Transverse colon (tissue), 4 donors: ENCODE results near the gene CXorf51B. TPM values are rescaled to one million over a fixed set of nuclear protein-coding genes. Genes with fewer than 3 reads are reported as not detected.
"Not testable (repeated sequence)": the region's sequence is repeated elsewhere in the genome, so short reads cannot be mapped to it uniquely, and the experiment has no call there.

ENCODE experiments used
- DNase-seq: peaks from one replicate; pipeline ENCODE4 v3.0.0-alpha.2; 2019
- H3K27ac ChIP-seq, 4 donors: fragments of 200-600 bp; sonication (generic); 2 replicates each; pipeline ENCODE4 v1.5.1; 2016 to 2018; ENCODE audit warnings: inconsistent platforms in 4 of 4
- H3K27me3 ChIP-seq: fragments of 200-600 bp; sonication (generic); 2 replicates; pipeline ENCODE4 v1.5.1; 2017; ENCODE audit warnings: inconsistent platforms
- H3K36me3 ChIP-seq, 4 donors: fragments of 200-600 bp; sonication (generic); 2 replicates each; pipeline ENCODE4 v1.5.1; 2017 to 2019; ENCODE audit warnings: inconsistent platforms in 4 of 4
- H3K4me1 ChIP-seq, 4 donors: fragments of 200-600 bp; sonication (generic); 2 replicates each; pipeline ENCODE4 v1.5.1; 2017 to 2020; ENCODE audit warnings: inconsistent platforms in 4 of 4
- H3K4me3 ChIP-seq, 4 donors: fragments of 200-600 bp; sonication (generic); 1 replicate in 1 of 4; 2 replicates in 3 of 4; pipeline versions ENCODE4 v1.5.1 to v1.6.1; 2017 to 2019; ENCODE audit warnings: inconsistent platforms in 4 of 4
- H3K9me3 ChIP-seq, 2 donors: fragments of 200-600 bp; sonication (generic); 2 replicates each; pipeline ENCODE4 v1.5.1; 2017 to 2019; ENCODE audit warnings: inconsistent platforms in 2 of 2
- EP300 ChIP-seq: sonication (generic); formaldehyde crosslinking; IDR thresholded peaks from one replicate; pipeline ENCODE4 v1.6.1; 2017; ENCODE audit warnings: antibody characterized with exemption, low read depth
- POLR2A ChIP-seq: fragments of 450-650 bp; IDR thresholded peaks from one replicate; pipeline ENCODE4 v1.6.1; 2016; ENCODE audit warnings: antibody characterized with exemption, mild to moderate bottlenecking, moderate library complexity
- POLR2AphosphoS5 ChIP-seq, 3 donors: sonication (generic); formaldehyde crosslinking; IDR thresholded peaks; one replicate each; pipeline ENCODE4 v1.6.1; 2016; ENCODE audit warnings: antibody characterized with exemption in 3 of 3
- WGBS, 2 donors: methylation state at CpG; one replicate each; pipeline ENCODE4 v1.1.5; 2018; ENCODE audit warnings: low coverage in 1 of 2; 5-methylcytosine and 5-hydroxymethylcytosine counted together
- in situ Hi-C, 4 donors: fragments of 200-750 bp; cut with MboI; loops; one replicate each; pipeline versions ENCODE4 v1.15.0 to v1.15.1; 2017; ENCODE audit warnings: low sequenced_read_pairs in 3 of 4, low pct_ligation_motif_present in 1 of 4, low pct_unique_long_range_greater_than_20kb in 1 of 4
- intact Hi-C: fragments of 100-400 bp; cut with DNase I; formaldehyde crosslinking; loops from one replicate; pipeline ENCODE4 v1.15.1; 2023; ENCODE audit warnings: low total_unique reads
- total RNA-seq, 4 donors: library from RNA; depleted of rRNA; stranded (reverse); fragments of >200 nt; gene quantifications; one replicate each; pipeline ENCODE4 v1.1.0, GENCODE V29; 2016
- TF ChIP-seq, protein P1 (sequence below), 5 experiments: fragments of 200-600 bp in 3 of 5; fragments of 450-650 bp in 2 of 5; sonication (generic) in 3 of 5; IDR thresholded peaks; 1 replicate in 2 of 5; 2 replicates in 3 of 5; pipeline ENCODE4 v1.5.1; 2016 to 2017; ENCODE audit warnings: antibody characterized with exemption in 5 of 5, inconsistent platforms in 3 of 5, mild to moderate bottlenecking in 2 of 5, moderate library complexity in 1 of 5

The CXorf51B gene
- not detected for total RNA-seq

DNA sequence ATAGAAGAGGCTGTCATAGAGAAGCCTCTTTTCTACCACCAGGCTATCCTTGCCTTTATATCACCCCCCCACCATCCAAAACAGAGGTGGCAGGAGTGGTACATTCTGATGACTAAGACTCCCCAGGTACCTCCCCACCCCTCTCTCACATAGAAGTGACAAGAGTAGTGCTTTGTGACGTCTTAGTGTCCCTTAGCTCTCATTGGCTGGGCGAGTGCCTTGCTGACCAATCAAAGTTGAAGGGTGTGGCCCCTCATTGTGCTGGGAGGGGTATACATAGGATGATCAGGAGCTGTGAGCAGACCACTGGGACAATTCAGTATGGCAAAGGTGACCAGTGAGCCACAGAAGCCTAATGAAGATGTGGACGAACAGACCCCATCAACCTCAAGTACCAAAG is at the start of gene CXorf51B:
Gene CXorf51B, plus strand, starts transcription at position 301 of the 400 bp plus-strand sequence. Its CDS starts 21 bp downstream, at position 322.
- WGBS, 2 donors, result no CpG with 5 or more reads among the region's 3 CpGs
- in situ Hi-C loops, H3K27ac ChIP-seq: not testable (repeated sequence)

DNA sequence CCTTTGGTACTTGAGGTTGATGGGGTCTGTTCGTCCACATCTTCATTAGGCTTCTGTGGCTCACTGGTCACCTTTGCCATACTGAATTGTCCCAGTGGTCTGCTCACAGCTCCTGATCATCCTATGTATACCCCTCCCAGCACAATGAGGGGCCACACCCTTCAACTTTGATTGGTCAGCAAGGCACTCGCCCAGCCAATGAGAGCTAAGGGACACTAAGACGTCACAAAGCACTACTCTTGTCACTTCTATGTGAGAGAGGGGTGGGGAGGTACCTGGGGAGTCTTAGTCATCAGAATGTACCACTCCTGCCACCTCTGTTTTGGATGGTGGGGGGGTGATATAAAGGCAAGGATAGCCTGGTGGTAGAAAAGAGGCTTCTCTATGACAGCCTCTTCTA is 5.1 kb downstream of the CXorf51B start, which contains the start of gene CXorf51A:
Gene CXorf51A, minus strand, starts transcription at position 101 of the 400 bp plus-strand sequence. Its CDS starts 21 bp downstream, at position 80.
- H3K4me1 ChIP-seq, H3K36me3 ChIP-seq, H3K27me3 ChIP-seq, intact Hi-C loops, H3K9me3 ChIP-seq, H3K27ac ChIP-seq, DNase-seq, in situ Hi-C loops, H3K4me3 ChIP-seq: not testable (repeated sequence)
- no CpG with 5 or more reads among the region's 3 CpGs for WGBS, 2 donors

More for the DNA sequence above, at the start of gene CXorf51B:
- H3K36me3 ChIP-seq, DNase-seq, H3K4me1 ChIP-seq, intact Hi-C loops, H3K9me3 ChIP-seq, H3K27me3 ChIP-seq, H3K4me3 ChIP-seq: not testable (repeated sequence)

DNA sequence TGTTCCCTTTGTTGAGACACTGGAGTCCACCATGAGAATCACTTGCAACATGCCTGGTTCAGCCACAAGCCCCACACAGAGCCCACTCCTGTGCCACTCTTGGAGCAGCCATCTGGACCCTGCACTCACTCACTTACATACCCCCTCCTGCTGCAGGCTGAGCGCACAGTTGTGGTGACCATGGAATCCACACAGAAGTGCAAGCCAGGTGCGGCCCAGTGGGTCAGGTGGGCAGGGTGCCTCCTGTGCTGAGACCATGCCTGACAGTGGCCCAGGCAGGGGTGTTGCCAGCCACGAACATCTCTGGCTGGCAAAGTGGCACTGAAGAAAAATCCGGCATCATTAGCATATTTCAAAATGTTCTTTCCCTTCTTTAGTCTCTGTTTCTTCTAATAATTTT is 22.4 kb downstream of the CXorf51B start:
- 81% methylated on average over 4 of the region's 4 CpGs; no CpG with 5 or more reads in 1 of the 2 donors for WGBS, 2 donors
- Histone ChIP-seq H3K27me3 (no peaks in the 10 kb centered on the region), H3K4me1 (no peaks in the 10 kb centered on the region), H3K9me3 (no peaks in the 10 kb centered on the region), H3K4me3 (no peak overlapping the region), H3K36me3 (no peaks in the 10 kb centered on the region), H3K27ac (no peak overlapping the region)
- no peak for DNase-seq
- TF ChIP-seq POLR2A (no peak), POLR2AphosphoS5 (IDR thresholded peaks at IDR 0.05) (no peak), EP300 (no peak)
- TF ChIP-seq, protein P1, sequence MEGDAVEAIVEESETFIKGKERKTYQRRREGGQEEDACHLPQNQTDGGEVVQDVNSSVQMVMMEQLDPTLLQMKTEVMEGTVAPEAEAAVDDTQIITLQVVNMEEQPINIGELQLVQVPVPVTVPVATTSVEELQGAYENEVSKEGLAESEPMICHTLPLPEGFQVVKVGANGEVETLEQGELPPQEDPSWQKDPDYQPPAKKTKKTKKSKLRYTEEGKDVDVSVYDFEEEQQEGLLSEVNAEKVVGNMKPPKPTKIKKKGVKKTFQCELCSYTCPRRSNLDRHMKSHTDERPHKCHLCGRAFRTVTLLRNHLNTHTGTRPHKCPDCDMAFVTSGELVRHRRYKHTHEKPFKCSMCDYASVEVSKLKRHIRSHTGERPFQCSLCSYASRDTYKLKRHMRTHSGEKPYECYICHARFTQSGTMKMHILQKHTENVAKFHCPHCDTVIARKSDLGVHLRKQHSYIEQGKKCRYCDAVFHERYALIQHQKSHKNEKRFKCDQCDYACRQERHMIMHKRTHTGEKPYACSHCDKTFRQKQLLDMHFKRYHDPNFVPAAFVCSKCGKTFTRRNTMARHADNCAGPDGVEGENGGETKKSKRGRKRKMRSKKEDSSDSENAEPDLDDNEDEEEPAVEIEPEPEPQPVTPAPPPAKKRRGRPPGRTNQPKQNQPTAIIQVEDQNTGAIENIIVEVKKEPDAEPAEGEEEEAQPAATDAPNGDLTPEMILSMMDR (IDR thresholded peaks at IDR 0.05), result no peak
- intact Hi-C loops, result no loop called here
- in situ Hi-C loops, result no loop called here

GRCh38 chrX:146854281-146854680 is 44.7 kb downstream of the CXorf51B start:
- no peak overlapping the region for H3K4me3 ChIP-seq
- no peak overlapping the region for H3K27ac ChIP-seq
- H3K27me3 ChIP-seq, result no peaks in the 10 kb centered on the region
- DNase-seq, result no peak
- no peaks in the 10 kb centered on the region for H3K4me1 ChIP-seq
- intact Hi-C loops, result no loop called here
- in situ Hi-C loops, result no loop called here
- no peaks in the 10 kb centered on the region for H3K9me3 ChIP-seq
- WGBS, 2 donors, result 37% methylated on average over 2 of the region's 2 CpGs; no CpG with 5 or more reads in 1 of the 2 donors
- no peaks in the 10 kb centered on the region for H3K36me3 ChIP-seq
- no peak for TF ChIP-seq EP300
- TF ChIP-seq POLR2AphosphoS5 (IDR thresholded peaks at IDR 0.05), result no peak
- TF ChIP-seq, protein P1 (IDR thresholded peaks at IDR 0.05), result no peak
- TF ChIP-seq POLR2A, result no peak

Other genes with a start within 250 kb of the CXorf51B start
- gene CXorf51A, start 5.0 kb downstream of the CXorf51B start, total RNA-seq, result not detected